ENCODE data around the gene FERD3L.

The FERD3L gene

GRCh38 chr7:19099924-19100323 lies 45.3 kb downstream of the FERD3L start:
- no peak for DNase-seq (ENCODE audit: low read depth)

- no peak for DNase-seq (ENCODE audit: low read depth)
Measured at GRCh38 chr7:19099194-19099593, 46.0 kb downstream of the FERD3L start.

- DNase-seq (ENCODE audit: low read depth) = no peak
Measured at GRCh38 chr7:19098510-19098909, 46.7 kb downstream of the FERD3L start.

- DNase-seq (ENCODE audit: low read depth) = no peak
Measured at GRCh38 chr7:19097165-19098055, 47.8 kb downstream of the FERD3L start.

GRCh38 chr7:19095353-19095860 lies 49.8 kb downstream of the FERD3L start:
- DNase-seq (ENCODE audit: low read depth) = no peak

Measured in stimulated activated CD8-positive, alpha-beta memory T cell treated with anti-CD3 and anti-CD28 coated beads, Interleukin-4, amount 100 ng/mL, for 24 hours (primary cell).